OCI-LY7 (cell line): ENCODE data around the gene TBPL1. TPM values are rescaled to one million over a fixed set of nuclear protein-coding genes. Genes with fewer than 3 reads are reported as not detected.

Source experiments
- BruUV-seq: library from RNA; stranded (reverse); fragments of 400-500 nt; replicated peaks from 2 replicates; lab custom pipeline; 2021; lab: Mats Ljungman, UMichigan
- CTCF ChIA-PET: fragments of 300-600 bp; sonication (Branson Sonifier 250); formaldehyde crosslinking; loops from one replicate; lab custom pipeline; 2022; ENCODE audit warnings: antibody characterized with exemption; ENCODE audit not compliant: unreplicated experiment; lab: Charles Lee
- POLR2A ChIA-PET: fragments of 300-600 bp; sonication (Branson Sonifier 250); formaldehyde crosslinking; loops from one replicate; lab custom pipeline; 2022; ENCODE audit warnings: antibody characterized with exemption; lab: Charles Lee
- DNase-seq: peaks from one replicate; pipeline ENCODE4 v3.0.0-alpha.2; 2015; ENCODE audit warnings: low spot score
- H2AFZ ChIP-seq: fragments of 200-600 bp; sonication (generic), shearing (Covaris generic); 2 replicates; pipeline ENCODE4 v1.6.1; 2014; ENCODE audit warnings: mild to moderate bottlenecking, antibody characterized with exemption, low read length, moderate library complexity
- H3K27ac ChIP-seq: fragments of 200-600 bp; sonication (generic); 2 replicates; pipeline ENCODE4 v1.5.1; 2014; ENCODE audit warnings: mixed run types, low read depth, mild to moderate bottlenecking, moderate library complexity, low read length, inconsistent platforms; ENCODE audit not compliant: poor library complexity, severe bottlenecking
- H3K36me3 ChIP-seq: fragments of 200-600 bp; sonication (generic); 2 replicates; pipeline ENCODE4 v1.6.1; 2014; ENCODE audit warnings: mild to moderate bottlenecking, antibody characterized with exemption, low read length, moderate library complexity, mixed read lengths; ENCODE audit not compliant: insufficient read depth
- H3K4me1 ChIP-seq: fragments of 200-600 bp; sonication (generic); 2 replicates; pipeline ENCODE4 v1.5.1; 2014; ENCODE audit warnings: mild to moderate bottlenecking, low read length; ENCODE audit not compliant: insufficient read depth, poor library complexity, severe bottlenecking
- H3K4me2 ChIP-seq: fragments of 200-600 bp; sonication (generic); 2 replicates; pipeline ENCODE4 v1.6.1; 2014; ENCODE audit warnings: mild to moderate bottlenecking, low read length
- H3K4me3 ChIP-seq: fragments of 200-600 bp; sonication (generic); 2 replicates; pipeline ENCODE4 v1.5.1; 2014; ENCODE audit warnings: mild to moderate bottlenecking, low read depth, low read length; ENCODE audit not compliant: poor library complexity, severe bottlenecking
- H3K79me2 ChIP-seq: fragments of 200-600 bp; sonication (generic); 2 replicates; pipeline ENCODE4 v1.6.1; 2016; ENCODE audit warnings: low read depth, mild to moderate bottlenecking, low read length, moderate library complexity, mixed read lengths; ENCODE audit not compliant: insufficient read depth
- H3K9me2 ChIP-seq: fragments of 200-600 bp; sonication (generic); 2 replicates; pipeline ENCODE4 v1.6.1; 2016; ENCODE audit warnings: mild to moderate bottlenecking, low read length, mixed read lengths; ENCODE audit not compliant: insufficient read depth
- H3K9me3 ChIP-seq: fragments of 200-600 bp; sonication (generic); 2 replicates; pipeline ENCODE4 v1.6.1; 2014; ENCODE audit warnings: mild to moderate bottlenecking, mixed run types, low read length, mixed read lengths
- H4K20me1 ChIP-seq: fragments of 200-600 bp; sonication (generic); 2 replicates; pipeline ENCODE4 v1.6.1; 2014; ENCODE audit warnings: mild to moderate bottlenecking, antibody characterized with exemption, low read length, moderate library complexity, mixed read lengths; ENCODE audit not compliant: insufficient read depth
- CTCF ChIP-seq: fragments of 200-600 bp; sonication (generic); conservative IDR thresholded peaks from 2 replicates; pipeline ENCODE4 v1.5.1; 2014; ENCODE audit warnings: mild to moderate bottlenecking, antibody characterized with exemption, low read length, moderate library complexity, mixed read lengths
- EZH2phosphoT487 ChIP-seq: fragments of 200-600 bp; sonication (generic); IDR thresholded peaks from 2 replicates; pipeline ENCODE4 v1.6.1; 2018; ENCODE audit warnings: low read depth, borderline replicate concordance, mild to moderate bottlenecking, mixed run types, antibody characterized with exemption, low read length, moderate library complexity, mixed read lengths
- intact Hi-C: fragments of 100-400 bp; cut with micrococcal nuclease; formaldehyde crosslinking; loops from one replicate; pipeline ENCODE4 v1.10.0; 2022; ENCODE audit not compliant: unreplicated experiment
- total RNA-seq, 2 experiments: library from RNA; depleted of rRNA in 1 of 2; stranded (reverse); fragments of >200 nt in 1 of 2; shearing (Covaris generic) in 1 of 2; gene quantifications; 2 replicates each; pipeline ENCODE4 v1.2.3, GENCODE V29; 2014 to 2022

Gene TBPL1
- total RNA-seq, 2 experiments from 2014 or later = 27.8 to 47.7 TPM

DNA sequence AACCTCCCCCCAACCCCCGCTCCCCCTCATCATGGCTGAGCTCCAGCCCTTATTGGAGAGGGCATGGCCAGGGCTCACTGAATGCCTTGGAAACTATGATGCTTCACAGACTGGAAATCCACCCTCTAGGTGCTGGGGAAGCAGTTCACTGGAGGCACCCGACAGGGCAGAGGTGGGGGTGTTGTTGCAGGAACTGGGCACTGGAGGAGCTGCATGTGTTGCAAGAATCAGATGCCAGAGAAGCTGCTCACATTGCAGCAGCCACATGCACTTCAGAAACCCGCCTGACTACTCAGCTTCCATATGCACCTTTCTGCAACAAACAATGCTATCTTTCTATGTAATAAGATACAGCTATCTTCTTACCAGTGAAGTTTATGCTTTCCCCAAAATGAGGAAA lies 7.9 kb upstream of the TBPL1 start:
- Histone ChIP-seq H3K79me2 (no peaks in the 10 kb centered on the region), H3K27ac (no peak overlapping the region), H3K4me3 (no peak overlapping the region), H3K9me3 (no peaks in the 10 kb centered on the region), H4K20me1 (no peaks in the 10 kb centered on the region), H3K9me2 (no peaks in the 10 kb centered on the region), H3K4me2 (no peak overlapping the region), H2AFZ (no peak overlapping the region), H3K4me1 (no peaks in the 10 kb centered on the region), H3K36me3 (no peaks in the 10 kb centered on the region)
- no TSS peak for BruUV-seq
- DNase-seq = no peak
- intact Hi-C loops = no loop called here
- ChIA-PET CTCF (interaction anchor here (1.1 kb wide), 1 partner anchor 13 kb away, joined by 3 read pairs; no protein-coding TSS in a partner anchor), POLR2A (interaction anchor here (0.6 to 1.7 kb wide), 4 partner anchors 10 to 105 kb away, joined by 3 to 7 read pairs (median 4); no protein-coding TSS in a partner anchor)
- TF ChIP-seq EZH2phosphoT487 (no peak), CTCF (no peak)

GRCh38 chr6:133947302-133947900 lies 5.6 kb upstream of the TBPL1 start:
- CTCF ChIA-PET = no interaction called here
- H3K36me3 ChIP-seq = no peaks in the 10 kb centered on the region
- DNase-seq = no peak
- H4K20me1 ChIP-seq = no peaks in the 10 kb centered on the region
- TF ChIP-seq CTCF (no peak), EZH2phosphoT487 (no peak)
- POLR2A ChIA-PET = no interaction called here
- intact Hi-C loops = no loop called here
- no peak overlapping the region for H3K4me2 ChIP-seq
- H3K9me2 ChIP-seq = no peaks in the 10 kb centered on the region
- no peak overlapping the region for H3K4me3 ChIP-seq
- no peaks in the 10 kb centered on the region for H3K79me2 ChIP-seq
- H3K9me3 ChIP-seq = no peaks in the 10 kb centered on the region
- H2AFZ ChIP-seq = no peak overlapping the region
- BruUV-seq = no TSS peak
- H3K4me1 ChIP-seq = peaks cover 8% of the 10 kb centered on the region
- no peak overlapping the region for H3K27ac ChIP-seq

- Histone ChIP-seq H3K79me2 (peaks cover 4% of the 10 kb centered on the region), H3K27ac (no peak overlapping the region), H3K4me2 (no peak overlapping the region), H3K9me2 (no peaks in the 10 kb centered on the region), H3K4me3 (no peak overlapping the region), H2AFZ (no peak overlapping the region), H3K4me1 (peaks cover 8% of the 10 kb centered on the region), H3K9me3 (no peaks in the 10 kb centered on the region), H3K36me3 (no peaks in the 10 kb centered on the region), H4K20me1 (no peaks in the 10 kb centered on the region)
- no TSS peak for BruUV-seq
- CTCF ChIA-PET = interaction anchor here (0.6 kb wide), 2 partner anchors 90 to 490 kb away, joined by 3 to 7 read pairs; no protein-coding TSS in a partner anchor
- POLR2A ChIA-PET = interaction anchor here (0.5 to 1.1 kb wide), 6 partner anchors 18 to 1650 kb away, joined by 3 to 5 read pairs (median 4); no protein-coding TSS in a partner anchor
- DNase-seq = no peak
- intact Hi-C loops = no loop called here
- TF ChIP-seq EZH2phosphoT487 (no peak), CTCF (no peak)
These were observed 4.6 kb upstream of the TBPL1 start for GRCh38 chr6:133948472-133948871.
